DOHH2 (cell line): Measurements from ENCODE around the gene STK38L.

Source experiments
- H3F3A ChIP-seq: fragments of 200-600 bp; sonication (generic), shearing (Covaris generic); 2 replicates; pipeline ENCODE4 v1.6.0; 2016; ENCODE audit warnings: antibody characterized with exemption, mild to moderate bottlenecking; ENCODE audit not compliant: control insufficient read depth, insufficient read depth
- H3K27ac ChIP-seq: fragments of 200-600 bp; sonication (generic); 2 replicates; pipeline ENCODE4 v1.5.1; 2014; ENCODE audit warnings: low read depth, mild to moderate bottlenecking, low read length, moderate library complexity
- H3K27me3 ChIP-seq: fragments of 200-600 bp; sonication (generic); 2 replicates; pipeline ENCODE4 v1.6.1; 2014; ENCODE audit warnings: mild to moderate bottlenecking, low read length, mixed read lengths; ENCODE audit not compliant: control insufficient read depth
- H3K36me3 ChIP-seq: fragments of 200-600 bp; sonication (generic); 2 replicates; pipeline ENCODE4 v1.6.1; 2014; ENCODE audit warnings: mild to moderate bottlenecking, low read length, moderate library complexity, mixed read lengths; ENCODE audit not compliant: control insufficient read depth
- H3K4me1 ChIP-seq: fragments of 200-600 bp; sonication (generic); 2 replicates; pipeline ENCODE4 v1.6.1; 2014; ENCODE audit warnings: mild to moderate bottlenecking, low read length, mixed read lengths; ENCODE audit not compliant: control insufficient read depth
- H3K4me2 ChIP-seq: fragments of 200-600 bp; sonication (generic); 2 replicates; pipeline ENCODE4 v1.6.0; 2014; ENCODE audit warnings: mild to moderate bottlenecking, low read length, moderate library complexity
- H3K4me3 ChIP-seq: fragments of 200-600 bp; sonication (generic); 2 replicates; pipeline ENCODE4 v1.5.1; 2014; ENCODE audit warnings: mild to moderate bottlenecking, low read length, mixed read lengths
- H3K79me2 ChIP-seq: fragments of 200-600 bp; sonication (generic); 2 replicates; pipeline ENCODE4 v1.6.1; 2014; ENCODE audit warnings: mild to moderate bottlenecking, low read length, mixed read lengths; ENCODE audit not compliant: control insufficient read depth
- H3K9me2 ChIP-seq: fragments of 200-600 bp; sonication (generic); replicated peaks from 2 replicates; pipeline ENCODE4 v1.6.1; 2014; ENCODE audit warnings: mild to moderate bottlenecking, low read length, mixed read lengths; ENCODE audit not compliant: control insufficient read depth
- H3K9me3 ChIP-seq: fragments of 200-600 bp; sonication (generic); 2 replicates; pipeline ENCODE4 v1.6.1; 2014; ENCODE audit warnings: antibody characterized with exemption, low read length, mixed read lengths; ENCODE audit not compliant: control insufficient read depth, insufficient read depth
- H4K20me1 ChIP-seq: fragments of 200-600 bp; sonication (generic); 2 replicates; pipeline ENCODE4 v1.6.0; 2014; ENCODE audit warnings: low read depth, mild to moderate bottlenecking, antibody characterized with exemption, low read length, moderate library complexity; ENCODE audit not compliant: control insufficient read depth, insufficient read depth
- EZH2phosphoT487 ChIP-seq: fragments of 200-600 bp; sonication (generic); IDR thresholded peaks from 2 replicates; pipeline ENCODE4 v1.6.1; 2017; ENCODE audit warnings: borderline replicate concordance, mild to moderate bottlenecking, antibody characterized with exemption, low read length, moderate library complexity, mixed read lengths
- TF ChIP-seq, protein P1 (sequence below): fragments of 200-600 bp; sonication (generic); IDR thresholded peaks from one replicate; pipeline ENCODE4 v1.5.1; 2014; ENCODE audit warnings: antibody characterized with exemption, mild to moderate bottlenecking, low read depth, low read length; ENCODE audit not compliant: poor library complexity, severe bottlenecking

Gene STK38L

DNA sequence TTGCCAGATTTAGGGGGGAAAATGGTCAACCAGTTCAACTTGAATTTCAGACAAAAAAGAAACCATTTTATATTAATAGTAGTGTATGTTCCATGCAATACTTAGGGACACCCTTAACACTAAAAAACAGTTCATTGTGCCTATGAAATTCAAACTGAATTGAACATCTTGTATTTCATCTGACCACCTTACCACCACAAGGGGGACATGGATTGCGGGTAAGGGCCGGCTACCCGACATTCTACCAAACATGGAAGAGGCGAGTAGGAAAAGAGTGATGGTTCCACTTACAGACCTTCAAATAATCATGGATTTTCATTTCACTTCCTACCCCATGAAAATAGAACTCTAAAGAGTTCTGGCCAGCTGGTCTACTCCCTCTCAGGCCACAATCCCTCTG is 10.3 kb upstream of the STK38L start:
- Histone ChIP-seq H3K4me2 (no peak overlapping the region), H3K4me1 (peaks cover 16% of the 10 kb centered on the region), H3K4me3 (no peak overlapping the region), H3K36me3 (no peaks in the 10 kb centered on the region), H3K9me2 (no peaks in the 10 kb centered on the region; the same call in 1 of the 2 replicates), H3K27me3 (no peaks in the 10 kb centered on the region), H3K79me2 (no peaks in the 10 kb centered on the region), H3F3A (no peaks in the 10 kb centered on the region), H3K27ac (no peak overlapping the region), H3K9me3 (no peaks in the 10 kb centered on the region), H4K20me1 (no peaks in the 10 kb centered on the region)
- TF ChIP-seq, protein P1, sequence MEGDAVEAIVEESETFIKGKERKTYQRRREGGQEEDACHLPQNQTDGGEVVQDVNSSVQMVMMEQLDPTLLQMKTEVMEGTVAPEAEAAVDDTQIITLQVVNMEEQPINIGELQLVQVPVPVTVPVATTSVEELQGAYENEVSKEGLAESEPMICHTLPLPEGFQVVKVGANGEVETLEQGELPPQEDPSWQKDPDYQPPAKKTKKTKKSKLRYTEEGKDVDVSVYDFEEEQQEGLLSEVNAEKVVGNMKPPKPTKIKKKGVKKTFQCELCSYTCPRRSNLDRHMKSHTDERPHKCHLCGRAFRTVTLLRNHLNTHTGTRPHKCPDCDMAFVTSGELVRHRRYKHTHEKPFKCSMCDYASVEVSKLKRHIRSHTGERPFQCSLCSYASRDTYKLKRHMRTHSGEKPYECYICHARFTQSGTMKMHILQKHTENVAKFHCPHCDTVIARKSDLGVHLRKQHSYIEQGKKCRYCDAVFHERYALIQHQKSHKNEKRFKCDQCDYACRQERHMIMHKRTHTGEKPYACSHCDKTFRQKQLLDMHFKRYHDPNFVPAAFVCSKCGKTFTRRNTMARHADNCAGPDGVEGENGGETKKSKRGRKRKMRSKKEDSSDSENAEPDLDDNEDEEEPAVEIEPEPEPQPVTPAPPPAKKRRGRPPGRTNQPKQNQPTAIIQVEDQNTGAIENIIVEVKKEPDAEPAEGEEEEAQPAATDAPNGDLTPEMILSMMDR = no peak
- no peak for TF ChIP-seq EZH2phosphoT487

DNA sequence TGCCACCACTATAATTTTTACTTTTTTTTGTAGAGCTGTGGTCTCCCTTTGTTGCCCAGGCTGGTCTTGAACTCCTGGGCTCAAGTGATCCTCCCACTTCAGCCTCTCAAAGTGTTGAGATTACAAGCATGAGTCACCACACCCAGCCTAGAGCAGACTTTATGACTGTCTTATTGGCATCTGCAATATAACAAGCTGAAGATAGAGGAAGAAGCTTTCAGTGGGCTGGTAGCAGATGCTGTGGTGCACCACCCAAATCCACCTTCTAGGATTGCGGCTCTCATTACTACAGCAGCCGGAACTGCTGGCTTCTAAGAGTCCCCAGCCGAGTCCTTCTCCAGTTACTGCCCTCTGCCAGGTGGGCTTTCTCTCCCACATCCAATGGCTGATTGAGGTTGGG is 7.6 kb upstream of the STK38L start:
- Histone ChIP-seq H3K27ac (no peak overlapping the region), H3K4me2 (no peak overlapping the region), H3K79me2 (no peaks in the 10 kb centered on the region), H4K20me1 (no peaks in the 10 kb centered on the region), H3K4me1 (peaks cover 11% of the 10 kb centered on the region), H3K9me2 (no peaks in the 10 kb centered on the region), H3K4me3 (no peak overlapping the region), H3K9me3 (no peaks in the 10 kb centered on the region), H3K36me3 (no peaks in the 10 kb centered on the region), H3F3A (no peaks in the 10 kb centered on the region), H3K27me3 (no peaks in the 10 kb centered on the region)
- TF ChIP-seq, protein P1 = no peak
- no peak for TF ChIP-seq EZH2phosphoT487

DNA sequence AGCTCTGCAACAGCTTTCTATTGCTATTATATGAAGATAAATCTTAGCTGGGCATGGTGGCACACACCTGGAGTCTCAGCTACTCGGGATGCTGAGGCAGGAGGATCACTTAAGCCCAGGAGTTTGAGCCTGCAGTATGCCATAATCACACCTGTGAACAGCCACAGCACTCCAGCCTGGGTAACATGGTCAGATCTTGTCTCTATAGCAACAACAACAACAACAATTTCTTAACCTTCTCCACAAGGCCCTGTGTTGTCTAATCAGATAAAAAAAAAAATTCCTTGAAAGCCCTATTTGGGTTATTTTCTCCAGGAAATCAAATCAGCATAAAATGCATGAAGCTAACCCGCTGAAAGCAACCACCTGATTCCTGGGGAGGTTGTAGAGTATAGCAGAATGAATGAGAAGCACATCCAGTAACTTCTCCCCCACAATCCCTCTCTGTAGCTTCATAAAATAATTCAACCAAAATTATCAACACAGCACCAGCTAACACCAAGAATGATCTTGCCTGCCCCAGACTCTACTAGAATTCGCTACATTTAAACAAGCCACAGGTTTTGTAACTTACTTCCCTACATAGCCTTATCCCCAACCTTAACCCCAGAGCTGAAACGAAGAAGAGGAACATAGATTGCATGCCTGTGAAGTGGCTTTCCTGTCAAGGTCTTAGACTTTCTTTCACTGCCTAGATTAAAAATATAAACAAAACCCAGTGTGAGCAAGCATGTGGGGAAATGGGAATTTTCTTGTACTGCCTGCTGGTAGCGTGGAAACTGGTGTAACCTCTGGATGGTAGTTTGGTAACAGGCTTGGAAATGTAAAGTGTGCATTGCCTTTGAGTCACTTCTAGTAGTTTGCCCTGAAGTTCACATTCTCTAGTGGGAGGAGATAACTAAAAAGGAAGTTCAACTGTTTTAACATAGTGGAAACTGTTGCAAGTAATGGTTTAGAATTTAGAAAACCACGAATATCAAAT is 6.0 kb upstream of the STK38L start:
- no peaks in the 10 kb centered on the region for H3K9me2 ChIP-seq
- peaks cover 2% of the 10 kb centered on the region; the same call in 1 of the 2 replicates for H3F3A ChIP-seq
- H3K27me3 ChIP-seq = no peaks in the 10 kb centered on the region
- H3K4me1 ChIP-seq = peaks cover 11% of the 10 kb centered on the region
- H3K79me2 ChIP-seq = no peaks in the 10 kb centered on the region
- H4K20me1 ChIP-seq = no peaks in the 10 kb centered on the region
- H3K4me3 ChIP-seq = no peak overlapping the region
- H3K9me3 ChIP-seq = peaks cover 3% of the 10 kb centered on the region; the same call in 1 of the 2 replicates
- H3K4me2 ChIP-seq = 0 out of 2 replicates have a peak overlapping the region, but pooled peaks have one; percentile 6
- H3K36me3 ChIP-seq = no peaks in the 10 kb centered on the region; the same call in 1 of the 2 replicates
- no peak overlapping the region for H3K27ac ChIP-seq
- TF ChIP-seq, protein P1 = no peak
- no peak for TF ChIP-seq EZH2phosphoT487
